Body of pancreas (tissue), 4 donors: ENCODE results near the gene FILIP1L.

Source experiments
- POLR2A ChIP-seq, 3 donors: fragments of 450-650 bp; IDR thresholded peaks; one replicate each; pipeline ENCODE4 v1.6.1; 2016; ENCODE audit warnings: antibody characterized with exemption in 3 of 3, mild to moderate bottlenecking in 2 of 3
- TF ChIP-seq, protein P1 (sequence below), 7 experiments: fragments of 450-650 bp in 4 of 7; fragments of 200-600 bp in 3 of 7; sonication (generic) in 3 of 7; IDR thresholded peaks; one replicate each; pipeline ENCODE4 v1.5.1; 2016 to 2019; ENCODE audit warnings: antibody characterized with exemption in 7 of 7

DNA sequence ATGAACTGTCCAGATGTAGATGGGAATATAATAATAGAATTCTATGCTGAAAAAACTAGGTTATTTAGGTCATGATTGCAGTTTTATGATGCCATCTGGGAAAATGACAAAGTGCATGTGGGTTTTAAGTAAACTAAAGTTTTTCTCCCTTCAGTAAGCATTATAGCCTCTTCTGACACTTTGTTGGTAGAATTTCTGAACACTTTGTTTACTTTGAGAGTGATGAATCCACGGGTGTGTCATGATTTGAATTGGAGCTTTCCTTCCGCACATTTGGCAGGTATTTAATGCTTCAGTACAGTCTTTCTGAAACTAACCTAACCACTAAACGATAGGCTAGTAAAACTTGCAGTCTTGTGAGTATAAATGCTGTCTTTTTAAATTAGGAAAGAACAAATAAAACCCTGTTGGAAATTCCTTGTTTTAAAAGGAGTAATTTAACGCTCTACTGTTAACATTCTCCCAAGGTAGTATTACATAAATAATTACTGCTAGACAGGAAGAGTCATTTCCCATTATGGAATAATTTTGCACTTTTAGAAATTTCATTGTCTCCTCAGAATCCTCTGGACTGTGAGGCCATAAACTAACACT lies 7.0 kb downstream of the FILIP1L start:
- TF ChIP-seq, protein P1, sequence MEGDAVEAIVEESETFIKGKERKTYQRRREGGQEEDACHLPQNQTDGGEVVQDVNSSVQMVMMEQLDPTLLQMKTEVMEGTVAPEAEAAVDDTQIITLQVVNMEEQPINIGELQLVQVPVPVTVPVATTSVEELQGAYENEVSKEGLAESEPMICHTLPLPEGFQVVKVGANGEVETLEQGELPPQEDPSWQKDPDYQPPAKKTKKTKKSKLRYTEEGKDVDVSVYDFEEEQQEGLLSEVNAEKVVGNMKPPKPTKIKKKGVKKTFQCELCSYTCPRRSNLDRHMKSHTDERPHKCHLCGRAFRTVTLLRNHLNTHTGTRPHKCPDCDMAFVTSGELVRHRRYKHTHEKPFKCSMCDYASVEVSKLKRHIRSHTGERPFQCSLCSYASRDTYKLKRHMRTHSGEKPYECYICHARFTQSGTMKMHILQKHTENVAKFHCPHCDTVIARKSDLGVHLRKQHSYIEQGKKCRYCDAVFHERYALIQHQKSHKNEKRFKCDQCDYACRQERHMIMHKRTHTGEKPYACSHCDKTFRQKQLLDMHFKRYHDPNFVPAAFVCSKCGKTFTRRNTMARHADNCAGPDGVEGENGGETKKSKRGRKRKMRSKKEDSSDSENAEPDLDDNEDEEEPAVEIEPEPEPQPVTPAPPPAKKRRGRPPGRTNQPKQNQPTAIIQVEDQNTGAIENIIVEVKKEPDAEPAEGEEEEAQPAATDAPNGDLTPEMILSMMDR (IDR thresholded peaks at IDR 0.05), result no peak
- no peak for TF ChIP-seq POLR2A (IDR thresholded peaks at IDR 0.05)
